ENCODE measurements around the gene AJUBA. TPM values are rescaled to one million over a fixed set of nuclear protein-coding genes. Genes with fewer than 3 reads are reported as not detected.

AJUBA gene
- total and polyA plus RNA-seq, 2 donors (not counting 1 experiment from before 2014, with no cell fraction given): 1.6 TPM; not detected in 1

- peaks cover 42% of the 10 kb centered on the region for H3K4me1 Mint-ChIP-seq
- ATAC-seq (ENCODE audit: low read depth) (no peak), DNase-seq (no peak)
- Histone ChIP-seq H3K4me3 (ENCODE audit: control extremely low read depth in 1 of 5, extremely low read depth in 1 of 5, insufficient read depth in 1 of 5, low read depth in 2 of 5, low read length in 4 of 5) (peak overlapping the region; percentile 57 to 98 (median 63)), H2AFZ (ENCODE audit: insufficient read depth, low read depth, low read length, poor library complexity, severe bottlenecking) (peak overlapping the region; percentile 88), H3K27me3 (replicated peaks in 1 of 4; ENCODE audit: control extremely low read depth in 1 of 4, control insufficient read depth in 3 of 4, insufficient read depth in 4 of 4, low read length in 3 of 4) (no peaks in the 10 kb centered on the region), H3K36me3 (replicated peaks in 1 of 2; ENCODE audit: control extremely low read depth in 1 of 2, control insufficient read depth in 1 of 2, extremely low read depth in 1 of 2, insufficient read depth in 2 of 2, low read length in 1 of 2) (no peaks in the 10 kb centered on the region), H3K79me2 (ENCODE audit: control insufficient read depth, insufficient read depth, low read length) (peaks cover 7% of the 10 kb centered on the region), H3K4me1 (ENCODE audit: control insufficient read depth in 2 of 2, insufficient read depth in 2 of 2, low read length in 2 of 2) (peaks cover 24 to 32% of the 10 kb centered on the region in 2 donors), H3K27ac (ENCODE audit: low read length in 2 of 2) (peak overlapping the region; percentile 70 to 80), H3K9ac (ENCODE audit: low read length) (peak overlapping the region; percentile 84), H3K4me2 (replicated peaks; ENCODE audit: low read depth, low read length, poor library complexity, severe bottlenecking) (peak overlapping the region; percentile 82), H3K9me3 (ENCODE audit: control extremely low read depth in 1 of 3, control insufficient read depth in 2 of 3, insufficient read depth in 1 of 3, low read length in 2 of 3) (no peaks in the 10 kb centered on the region), H4K20me1 (ENCODE audit: control insufficient read depth, insufficient read depth, low read length, poor library complexity, severe bottlenecking) (no peaks in the 10 kb centered on the region)
- ChIA-PET CTCF (interaction anchor here (1.1 to 6.7 kb wide), 2 partner anchors 8 to 25 kb away, joined by 3 to 89 read pairs; partner anchors contain the start of gene AJUBA), POLR2A (no interaction called here)
- peak overlapping the region; percentile 93 for H3K27ac Mint-ChIP-seq
- no CpG with 5 or more reads among the region's 8 CpGs for WGBS (ENCODE audit: insufficient coverage)
- H3K4me3 Mint-ChIP-seq: peak overlapping the region; percentile 95
- no peaks in the 10 kb centered on the region for H3K9me3 Mint-ChIP-seq (ENCODE audit: insufficient read depth)
- H3K27me3 Mint-ChIP-seq: no peaks in the 10 kb centered on the region
- intact Hi-C loops (cut with micrococcal nuclease): loop anchor here (5.0 to 10.0 kb wide), 2 partner anchors 48 to 295 kb away; partner anchors contain the start of genes BCL2L2, CDH24 and PPP1R3E
- TF ChIP-seq CTCF (IDR thresholded peaks at IDR 0.05) (no peak), EZH2 (IDR thresholded peaks at IDR 0.05; ENCODE audit: borderline replicate concordance, insufficient read depth, low read depth, low read length, poor library complexity, severe bottlenecking) (no peak)
Measured at GRCh38 chr14:23009483-23009938, 27.2 kb upstream of the AJUBA start.

- H3K4me1 Mint-ChIP-seq: peaks cover 42% of the 10 kb centered on the region
- POLR2A ChIA-PET: interaction anchor here (0.9 kb wide), 1 partner anchor 105 kb away, joined by 4 read pairs; no protein-coding TSS in a partner anchor
- no peaks in the 10 kb centered on the region for H4K20me1 ChIP-seq (ENCODE audit: control insufficient read depth, insufficient read depth, low read length, poor library complexity, severe bottlenecking)
Measured at GRCh38 chr14:23008831-23009230, 26.5 kb upstream of the AJUBA start.

More at GRCh38 chr14:23008831-23009230, 26.5 kb upstream of the AJUBA start:
- CTCF ChIA-PET: interaction anchor here (1.1 to 6.7 kb wide), 3 partner anchors 8 to 25 kb away, joined by 3 to 89 read pairs (median 5); partner anchors contain the start of gene AJUBA
- no peak overlapping the region for H3K4me3 ChIP-seq (ENCODE audit: control extremely low read depth in 1 of 5, extremely low read depth in 1 of 5, insufficient read depth in 1 of 5, low read depth in 2 of 5, low read length in 4 of 5)
- TF ChIP-seq EZH2 (IDR thresholded peaks at IDR 0.05; ENCODE audit: borderline replicate concordance, insufficient read depth, low read depth, low read length, poor library complexity, severe bottlenecking) (no peak), CTCF (IDR thresholded peaks at IDR 0.05) (no peak)
- DNase-seq: no peak
- peaks cover 24 to 32% of the 10 kb centered on the region in 2 donors for H3K4me1 ChIP-seq (ENCODE audit: control insufficient read depth in 2 of 2, insufficient read depth in 2 of 2, low read length in 2 of 2)
- peaks cover 7% of the 10 kb centered on the region for H3K79me2 ChIP-seq (ENCODE audit: control insufficient read depth, insufficient read depth, low read length)
- no peak overlapping the region for H3K9ac ChIP-seq (ENCODE audit: low read length)
- H3K36me3 ChIP-seq (replicated peaks in 1 of 2; ENCODE audit: control extremely low read depth in 1 of 2, control insufficient read depth in 1 of 2, extremely low read depth in 1 of 2, insufficient read depth in 2 of 2, low read length in 1 of 2): no peaks in the 10 kb centered on the region
- ATAC-seq (ENCODE audit: low read depth): no peak
- H3K4me2 ChIP-seq (replicated peaks; ENCODE audit: low read depth, low read length, poor library complexity, severe bottlenecking): peak overlapping the region; percentile 82
- no peaks in the 10 kb centered on the region for H3K27me3 Mint-ChIP-seq
- H3K27ac Mint-ChIP-seq: peak overlapping the region; percentile 69
- no peaks in the 10 kb centered on the region for H3K27me3 ChIP-seq (replicated peaks in 1 of 4; ENCODE audit: control extremely low read depth in 1 of 4, control insufficient read depth in 3 of 4, insufficient read depth in 4 of 4, low read length in 3 of 4)
- H3K9me3 ChIP-seq (ENCODE audit: control extremely low read depth in 1 of 3, control insufficient read depth in 2 of 3, insufficient read depth in 1 of 3, low read length in 2 of 3): no peaks in the 10 kb centered on the region
- H3K27ac ChIP-seq (ENCODE audit: low read length in 2 of 2): peak overlapping the region; percentile 25 to 44
- WGBS (ENCODE audit: insufficient coverage): 3% methylated on average over 3 of the region's 3 CpGs
- no peaks in the 10 kb centered on the region for H3K9me3 Mint-ChIP-seq (ENCODE audit: insufficient read depth)
- H2AFZ ChIP-seq (ENCODE audit: insufficient read depth, low read depth, low read length, poor library complexity, severe bottlenecking): peak overlapping the region; percentile 32
- peak overlapping the region; percentile 95 for H3K4me3 Mint-ChIP-seq
- intact Hi-C loops (cut with micrococcal nuclease): loop anchor here (5.0 to 10.0 kb wide), 2 partner anchors 48 to 296 kb away; partner anchors contain the start of genes BCL2L2, CDH24 and PPP1R3E

Data from B cell (primary cell).